SKM-1 (cell line): ENCODE data around the gene NIPSNAP3A.

Experiments used
- DNase-seq: peaks from one replicate; lab custom pipeline; 2025; ENCODE audit not compliant: unreplicated experiment; lab: John Stamatoyannopoulos, UW

Gene NIPSNAP3A

DNA sequence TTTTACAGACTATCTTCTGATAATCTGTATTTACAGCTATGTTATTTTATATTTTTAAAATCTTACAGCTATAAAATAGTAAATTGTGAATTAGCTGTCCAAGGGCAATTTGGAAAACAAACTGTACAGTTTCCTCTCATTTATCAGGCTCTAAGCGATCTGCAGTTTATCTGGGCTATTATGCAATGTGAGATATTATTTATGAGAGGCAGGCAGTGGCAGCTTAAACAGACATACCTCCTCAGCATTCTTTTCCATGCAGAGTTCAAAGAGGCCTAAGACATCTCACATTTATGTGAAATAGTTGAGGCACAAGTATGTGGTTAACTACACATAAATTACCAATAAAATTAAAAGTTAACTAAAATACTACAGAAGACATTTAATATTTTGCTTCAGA, 26.6 kb downstream of the NIPSNAP3A start:
- DNase-seq, result no peak

DNA sequence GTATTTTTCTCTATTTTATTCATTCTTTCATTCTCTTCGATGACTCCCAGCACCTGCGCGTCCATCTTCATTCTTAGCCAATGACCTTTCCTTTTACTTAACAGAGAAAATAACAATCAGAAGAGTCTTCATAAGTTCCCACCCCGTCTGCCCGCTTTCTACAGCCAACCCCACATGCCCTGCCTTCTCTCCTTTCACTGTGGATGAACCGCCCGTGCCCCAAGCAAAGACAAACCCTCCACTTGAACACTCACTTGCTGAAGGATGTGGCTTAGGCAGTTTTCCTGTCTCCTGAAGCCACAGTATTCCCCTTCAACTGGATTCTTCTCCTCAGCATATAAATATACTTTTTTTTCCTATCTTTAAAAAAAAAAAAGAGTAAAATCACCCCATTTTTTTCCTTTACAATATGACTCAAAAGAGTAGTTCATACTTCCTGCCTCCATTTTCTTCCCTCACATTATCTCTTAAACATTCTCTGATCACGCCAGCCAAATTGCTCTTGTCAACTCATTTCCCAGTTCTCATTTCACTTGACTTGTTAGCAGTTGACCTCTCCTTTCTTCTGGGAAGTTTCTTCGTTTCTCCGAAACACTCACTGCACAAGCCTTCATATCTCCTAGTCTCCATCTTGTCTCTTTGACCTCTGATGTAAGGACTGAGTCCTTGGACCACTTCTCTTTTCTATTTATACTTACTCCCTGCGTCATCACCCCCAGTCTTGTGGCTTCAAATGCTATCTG, 27.5 kb downstream of the NIPSNAP3A start:
- DNase-seq, result peak; percentile 63

DNA sequence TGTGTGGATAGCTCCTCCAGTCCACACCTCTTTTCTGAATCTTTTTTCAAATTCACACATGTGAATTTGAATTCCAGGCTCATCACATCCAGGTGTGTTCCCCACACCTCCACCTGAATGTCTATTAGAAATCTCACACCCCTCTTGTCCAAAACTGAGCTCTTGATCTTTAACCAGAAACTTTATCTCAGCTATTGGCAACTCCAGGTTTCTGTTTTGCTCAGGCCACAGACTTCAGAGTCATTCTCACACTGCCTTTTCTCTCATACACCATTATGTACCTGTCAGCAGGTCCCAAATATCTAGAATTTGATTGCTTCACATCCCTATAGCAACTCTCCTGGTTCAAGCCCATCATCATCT, 28.1 kb downstream of the NIPSNAP3A start:
- no peak for DNase-seq

DNA sequence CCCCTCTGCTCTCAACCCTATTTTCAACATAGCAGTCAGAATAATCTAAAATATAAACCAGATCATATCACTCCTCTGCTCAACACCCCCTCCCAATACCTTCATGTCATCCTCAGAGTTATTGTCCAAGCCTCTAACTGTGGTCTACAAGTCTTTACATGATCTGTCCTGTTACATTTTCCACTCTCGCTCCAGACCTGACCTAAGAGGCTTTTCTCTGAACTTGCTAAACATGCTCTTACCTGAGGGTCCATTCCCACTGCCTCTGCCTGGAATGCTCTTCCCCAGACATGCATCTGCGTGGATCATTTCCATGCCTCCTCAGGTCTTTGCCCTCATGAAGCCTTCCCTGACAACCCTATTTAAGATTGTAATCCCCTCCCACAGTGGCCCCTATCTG, 28.5 kb downstream of the NIPSNAP3A start:
- no peak for DNase-seq

DNA sequence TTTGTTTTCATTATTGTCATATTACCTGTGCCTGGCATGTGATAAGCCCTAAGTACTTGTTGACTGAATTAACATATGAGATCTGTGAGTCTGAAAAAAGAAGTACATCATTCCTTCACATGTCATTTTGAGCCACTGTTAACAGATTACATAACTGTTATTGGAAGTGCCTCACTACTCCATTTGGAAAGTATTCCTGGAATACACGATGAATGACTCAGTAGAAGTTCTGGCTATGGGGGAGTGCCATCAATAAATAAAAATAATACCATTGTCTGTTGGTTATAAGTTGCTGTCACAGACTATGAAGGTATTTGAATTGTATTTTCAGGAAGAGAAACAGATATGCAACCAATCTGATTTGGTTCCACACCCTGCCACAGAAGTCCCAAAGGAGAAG, 29.3 kb downstream of the NIPSNAP3A start:
- no peak for DNase-seq

DNA sequence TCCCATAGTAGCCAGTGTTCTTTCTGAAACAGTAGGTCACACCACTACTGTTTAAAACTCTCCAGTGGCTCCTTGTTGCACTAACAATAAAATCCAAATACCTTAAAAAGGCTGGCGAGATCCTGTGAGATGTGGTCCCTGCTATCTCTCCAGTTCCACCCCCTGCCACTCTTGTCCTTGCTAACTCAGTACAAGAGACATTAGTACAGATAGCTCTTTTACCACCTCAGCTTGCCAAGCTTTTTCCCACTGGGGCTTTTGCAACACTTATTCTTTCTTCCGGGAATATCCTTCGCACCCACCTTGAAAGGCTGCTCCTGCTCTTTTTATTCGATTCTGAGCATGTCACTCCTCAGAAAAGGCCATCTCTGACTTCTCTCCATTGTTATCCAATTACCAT, 31.3 kb downstream of the NIPSNAP3A start:
- no peak for DNase-seq

DNA sequence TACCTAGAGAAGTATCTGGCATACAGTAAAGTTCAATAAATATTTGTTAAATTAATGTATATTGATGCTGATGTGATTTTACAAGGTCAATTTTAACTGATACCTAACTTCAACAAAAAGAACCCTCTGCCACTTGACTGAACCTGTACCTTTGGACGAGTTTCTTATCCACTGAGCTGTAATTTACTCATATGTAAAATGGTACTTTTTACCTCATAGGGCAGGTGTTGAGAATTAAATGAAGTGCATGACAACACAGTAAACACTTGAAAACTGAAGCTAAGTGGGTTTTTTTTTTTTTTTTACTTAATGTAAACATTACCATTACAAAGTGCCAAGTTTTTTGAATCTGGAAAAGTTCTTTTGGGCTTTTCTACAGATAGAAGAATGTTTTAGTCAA, 31.9 kb downstream of the NIPSNAP3A start:
- no peak for DNase-seq

DNA sequence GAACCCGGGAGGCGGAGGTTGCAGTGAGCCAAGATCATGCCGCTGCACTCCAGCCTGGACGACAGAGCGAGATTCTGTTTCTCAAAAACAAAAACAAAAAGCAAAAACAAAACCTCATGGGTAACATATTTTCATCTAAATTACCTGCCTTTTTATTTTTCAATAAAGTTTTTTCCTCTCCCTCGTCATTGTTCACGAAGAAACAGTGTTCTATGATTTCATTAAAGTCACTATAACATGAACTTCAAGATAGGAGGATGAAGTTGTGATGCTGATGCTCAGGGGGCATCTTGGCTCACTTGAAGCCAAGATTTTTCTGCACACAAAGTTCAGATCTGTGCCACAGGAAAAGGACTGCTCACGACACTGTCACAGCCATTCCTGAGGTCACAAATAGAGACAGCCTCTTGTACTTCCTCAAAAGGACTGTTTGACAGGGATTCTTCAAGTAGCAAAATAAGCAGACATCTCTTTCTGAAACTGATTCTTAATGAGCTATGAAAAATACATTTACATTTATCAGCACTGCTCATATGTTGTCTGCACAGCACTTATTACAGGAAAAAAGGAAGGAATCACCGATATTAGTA, 32.6 kb downstream of the NIPSNAP3A start:
- no peak for DNase-seq

DNA sequence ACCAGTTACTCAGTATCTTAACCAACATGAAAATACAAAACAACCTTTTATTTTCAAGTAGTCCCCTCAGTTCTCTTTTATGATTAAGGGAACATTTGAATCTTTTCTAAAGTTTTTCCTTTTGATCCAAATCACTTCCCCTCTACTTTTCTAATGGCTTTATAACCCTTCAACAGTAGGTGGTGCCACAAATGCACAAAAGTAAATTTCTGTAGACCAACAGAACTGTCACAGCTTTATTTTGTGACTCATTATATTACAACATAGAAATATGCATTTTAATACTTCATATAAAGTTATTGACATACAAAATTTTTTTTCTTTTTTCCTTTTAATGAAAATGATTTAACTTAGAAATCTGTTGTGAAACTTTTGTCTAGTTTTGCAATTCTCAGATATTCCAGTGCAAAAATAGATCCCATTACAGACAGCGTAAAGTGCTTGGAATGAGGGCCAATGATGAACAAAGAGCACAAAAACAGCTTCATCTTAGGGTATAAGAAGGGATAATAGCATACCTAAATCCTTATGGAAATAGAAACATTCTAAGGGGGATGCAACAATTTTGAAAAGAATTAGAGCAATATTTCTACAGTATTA, 33.4 kb downstream of the NIPSNAP3A start:
- DNase-seq, result no peak

DNA sequence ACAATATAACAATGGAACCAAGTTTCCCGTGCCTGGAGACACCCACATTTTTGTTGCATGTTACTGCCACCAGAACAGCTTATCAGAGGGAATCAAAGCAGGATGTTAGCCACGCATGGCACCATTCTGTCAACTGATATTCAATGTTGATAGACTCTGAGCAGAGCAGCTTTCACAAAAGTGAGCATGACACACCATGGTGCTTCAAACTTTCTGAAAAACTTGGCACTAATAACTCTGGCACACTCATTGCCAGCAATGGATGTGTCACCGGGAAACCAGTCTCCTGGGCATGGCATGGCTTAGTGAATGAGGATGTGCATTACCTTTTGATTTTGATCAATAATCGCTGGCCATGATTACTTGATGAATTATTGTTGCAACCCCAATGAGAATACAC, 36.1 kb downstream of the NIPSNAP3A start:
- DNase-seq, result no peak

DNA sequence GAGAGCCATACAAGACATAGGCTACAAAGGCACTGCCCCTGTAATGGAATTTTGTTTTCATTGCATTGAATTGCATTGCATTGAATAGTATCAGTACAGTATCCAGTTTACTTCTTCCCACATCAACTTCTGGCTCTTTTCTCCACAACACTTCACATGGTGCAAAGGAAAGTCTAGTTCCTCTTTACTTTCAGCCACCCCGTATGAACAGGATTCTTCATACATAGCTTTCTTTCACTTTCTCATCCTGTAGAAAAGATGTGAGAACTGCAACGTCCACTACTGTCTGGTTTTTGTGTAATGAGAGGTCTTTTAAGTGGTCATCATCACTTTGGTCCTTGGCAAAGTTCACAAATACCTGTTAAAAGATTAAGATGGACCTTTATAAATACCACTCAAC, 36.6 kb downstream of the NIPSNAP3A start:
- no peak for DNase-seq

DNA sequence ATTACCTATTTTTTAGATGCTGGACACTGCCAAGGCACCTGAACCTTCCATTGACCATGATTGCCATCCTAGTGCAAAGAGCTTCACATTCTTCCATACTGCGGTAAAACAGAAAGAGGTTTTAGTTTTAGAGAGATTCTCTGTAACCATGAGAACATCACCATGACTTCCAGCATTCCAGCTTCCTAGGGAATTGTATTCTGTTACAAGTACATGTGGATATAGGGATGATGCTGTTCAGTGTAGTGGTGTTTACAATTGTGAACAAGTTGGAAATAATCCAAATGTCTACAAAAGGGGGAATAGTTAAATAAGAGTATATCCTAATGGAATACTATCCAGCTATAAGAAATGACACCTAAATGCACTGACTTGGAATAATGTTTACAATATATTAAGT, 38.8 kb downstream of the NIPSNAP3A start:
- no peak for DNase-seq

DNA sequence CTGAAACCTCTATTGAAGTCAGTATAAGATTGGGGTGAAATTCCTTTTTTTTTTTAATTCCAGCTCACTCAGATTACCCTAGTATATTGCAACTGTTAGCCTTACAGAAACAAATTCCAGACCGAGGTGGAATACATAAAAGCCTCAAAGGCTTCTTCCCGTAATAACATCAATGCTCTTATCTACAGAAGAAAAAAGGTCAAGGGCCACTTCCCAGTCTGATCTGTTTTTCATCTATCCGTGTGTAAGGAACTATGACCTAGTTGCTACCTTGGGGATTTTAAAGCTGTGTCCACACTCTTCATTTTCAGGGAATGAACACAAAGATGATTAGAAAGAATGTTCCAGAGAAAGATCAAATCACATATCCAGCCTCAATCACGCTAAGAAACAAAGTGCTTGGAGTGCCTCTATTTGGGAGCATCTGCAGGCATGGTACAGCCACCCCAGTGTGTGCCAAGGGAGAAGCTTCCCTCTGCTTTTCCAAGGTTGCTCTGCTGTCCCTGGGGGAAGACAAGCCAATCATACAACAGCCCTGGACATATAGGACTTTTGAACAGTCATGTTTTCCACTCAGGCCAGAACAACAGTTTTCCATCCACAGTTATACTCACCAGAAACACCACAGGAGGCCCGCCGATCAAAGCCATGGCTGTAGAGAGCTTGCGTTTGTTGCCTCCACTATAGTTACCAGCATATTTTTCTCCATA, 40.0 kb downstream of the NIPSNAP3A start:
- DNase-seq, result no peak

DNA sequence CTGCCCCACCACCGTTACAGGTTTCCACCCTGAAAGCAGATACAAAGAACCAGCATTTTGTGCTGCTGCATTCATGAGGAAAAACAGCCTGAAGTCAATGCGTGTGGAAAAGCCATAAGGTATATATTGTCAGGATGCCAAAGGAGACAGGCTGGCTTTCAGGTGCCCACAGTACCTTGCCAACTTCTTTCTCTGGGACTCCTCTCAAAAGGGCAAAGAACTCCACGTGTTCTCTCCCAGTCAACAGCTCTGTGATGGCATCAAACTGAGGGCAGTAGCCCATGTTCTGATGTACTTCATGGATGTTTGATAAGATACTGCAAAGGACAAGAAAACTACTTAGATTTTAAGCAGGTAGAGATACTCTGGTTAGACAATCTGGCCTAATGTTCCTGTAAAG, 40.8 kb downstream of the NIPSNAP3A start:
- DNase-seq, result no peak

DNA sequence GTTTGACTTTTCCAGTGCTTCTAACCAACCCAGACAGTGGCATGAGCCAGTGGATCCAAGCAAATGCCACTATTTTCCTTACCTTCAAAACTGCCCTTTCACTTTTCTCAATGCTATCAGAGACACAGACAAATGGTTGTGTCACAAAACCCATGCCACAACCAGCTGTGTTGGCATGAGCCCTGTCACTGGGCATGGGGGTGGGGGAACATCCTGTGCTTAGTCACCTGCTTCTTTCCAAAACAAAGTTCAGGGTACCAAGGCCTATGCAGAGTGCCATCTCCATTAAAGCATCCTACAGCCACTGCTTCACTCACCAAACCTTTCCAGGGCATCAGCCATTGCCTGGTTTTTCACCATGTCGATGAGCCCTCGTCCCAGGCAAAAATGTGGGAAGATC, 46.6 kb downstream of the NIPSNAP3A start:
- no peak for DNase-seq

DNA sequence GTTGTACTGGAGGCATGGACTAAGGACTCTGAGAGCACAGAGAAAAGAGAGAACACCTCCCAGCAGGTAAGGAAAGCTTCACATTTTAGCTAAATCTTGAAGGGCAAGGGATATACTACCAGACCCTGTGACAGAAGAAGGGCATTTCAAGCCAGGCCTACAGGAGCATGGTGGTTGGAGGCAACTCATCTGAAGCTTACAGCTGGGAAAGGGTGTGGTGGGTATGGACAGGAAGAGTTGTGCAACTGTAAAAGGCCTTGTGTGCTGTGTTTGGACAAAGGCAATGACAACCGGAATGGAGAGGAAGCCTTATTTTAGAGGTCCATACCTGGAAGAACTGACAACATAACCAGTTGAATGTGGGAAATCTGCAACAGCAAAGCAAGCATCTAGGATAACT, 47.6 kb downstream of the NIPSNAP3A start:
- no peak for DNase-seq

DNA sequence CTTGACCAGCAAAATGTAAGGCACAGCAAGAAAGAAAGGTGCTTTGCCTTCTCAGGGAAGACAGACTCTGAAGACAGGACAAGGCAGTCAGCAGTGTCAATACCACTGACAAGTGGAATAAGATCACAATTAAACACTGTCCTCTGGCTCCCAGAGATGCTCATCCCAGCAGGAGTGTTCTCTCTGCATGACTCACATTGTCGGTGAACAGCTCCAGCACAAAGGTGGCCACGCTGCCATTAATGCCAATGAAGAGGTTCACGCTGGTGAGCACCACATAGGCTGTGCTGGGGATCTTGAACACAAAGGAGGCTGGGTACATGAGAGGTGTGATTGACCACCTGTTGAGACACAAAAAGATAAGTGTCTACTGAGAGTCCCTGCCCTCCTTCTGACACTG, 48.4 kb downstream of the NIPSNAP3A start:
- no peak for DNase-seq

DNA sequence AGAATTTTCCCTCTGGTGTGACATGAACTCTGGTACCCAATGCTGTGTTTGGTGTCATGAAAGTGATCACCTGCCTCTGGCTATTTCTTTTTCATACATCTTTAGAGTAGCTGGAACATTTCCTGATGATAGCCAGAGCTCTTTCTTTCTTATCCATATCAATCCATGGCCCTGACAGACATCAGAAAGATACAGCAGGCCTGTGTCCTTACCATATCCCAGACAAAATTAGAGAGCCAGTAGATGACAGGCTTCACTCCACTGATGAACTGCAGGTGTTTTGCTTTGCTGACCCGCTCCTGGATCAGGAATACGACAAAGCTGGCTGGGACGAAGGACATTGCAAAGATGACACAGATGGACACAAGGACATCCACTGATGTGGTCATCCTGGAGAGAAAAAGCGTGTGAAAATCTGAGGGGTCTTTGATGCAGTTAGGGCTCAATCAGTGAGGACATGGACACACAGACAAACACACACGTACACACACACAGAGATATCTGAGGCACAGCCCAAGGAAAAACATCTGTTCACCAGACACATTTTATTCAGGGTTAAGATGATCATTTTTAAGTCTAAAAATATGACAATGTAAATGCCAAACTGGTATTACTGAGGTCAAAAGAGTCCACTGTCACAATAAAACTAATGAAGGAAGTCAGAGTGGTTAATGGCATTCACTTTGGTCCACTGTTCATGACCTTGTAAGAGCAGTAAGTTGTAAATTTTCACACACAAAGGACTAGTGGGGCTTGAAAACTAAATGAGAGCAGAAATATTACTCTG, 50.9 kb downstream of the NIPSNAP3A start:
- DNase-seq, result no peak

DNA sequence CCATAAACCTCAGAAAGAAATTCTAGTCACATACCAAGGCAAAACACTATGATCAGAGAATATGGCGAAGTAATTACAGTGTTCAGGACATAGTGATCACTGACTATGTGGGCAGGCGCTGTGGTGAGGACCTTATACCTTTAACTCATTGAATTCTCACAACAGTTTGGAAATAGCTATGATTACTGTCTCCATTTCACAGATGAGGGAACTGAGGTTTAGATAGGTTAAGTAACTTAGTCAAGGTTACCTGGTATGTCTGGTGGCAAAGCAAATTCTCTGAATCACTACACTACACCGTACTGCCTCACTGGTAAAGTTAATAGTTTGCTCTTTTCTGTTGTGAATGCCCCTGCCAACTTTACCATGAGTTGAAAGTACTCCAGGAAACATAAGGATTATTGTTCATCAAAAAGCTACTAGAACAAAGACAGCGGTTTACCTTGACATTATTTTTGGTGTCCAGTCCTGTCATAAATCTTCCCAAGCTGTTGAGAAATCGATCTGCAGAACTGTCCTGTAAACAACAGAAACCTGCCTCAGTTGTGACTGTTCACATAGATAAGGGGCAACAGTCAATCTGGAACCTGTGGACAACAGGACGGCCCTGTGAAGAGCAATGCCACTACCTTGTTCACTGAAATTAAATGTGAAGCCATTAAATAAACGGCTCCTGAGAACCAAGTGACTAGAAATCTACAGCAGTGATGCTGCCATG, 52.7 kb downstream of the NIPSNAP3A start:
- DNase-seq, result no peak

DNA sequence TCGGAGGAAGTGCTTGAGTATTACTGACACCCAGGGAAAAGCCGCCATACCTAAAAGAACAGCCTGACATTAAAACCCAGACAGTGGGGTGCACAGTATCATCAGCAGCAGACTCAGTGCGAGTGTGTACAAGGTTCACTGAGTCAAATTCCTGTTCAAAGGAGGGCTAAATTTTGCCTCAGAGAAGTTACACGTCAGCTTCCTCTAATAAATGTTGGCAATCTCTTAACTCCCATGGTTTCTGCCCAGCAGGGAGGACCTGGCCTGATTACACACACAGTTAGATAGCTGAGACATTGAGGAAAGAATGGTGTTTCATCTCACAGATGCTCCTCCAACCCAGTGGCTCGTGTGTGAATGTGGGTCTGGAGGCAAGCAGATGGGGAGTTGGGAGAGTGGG, 54.6 kb downstream of the NIPSNAP3A start:
- no peak for DNase-seq

DNA sequence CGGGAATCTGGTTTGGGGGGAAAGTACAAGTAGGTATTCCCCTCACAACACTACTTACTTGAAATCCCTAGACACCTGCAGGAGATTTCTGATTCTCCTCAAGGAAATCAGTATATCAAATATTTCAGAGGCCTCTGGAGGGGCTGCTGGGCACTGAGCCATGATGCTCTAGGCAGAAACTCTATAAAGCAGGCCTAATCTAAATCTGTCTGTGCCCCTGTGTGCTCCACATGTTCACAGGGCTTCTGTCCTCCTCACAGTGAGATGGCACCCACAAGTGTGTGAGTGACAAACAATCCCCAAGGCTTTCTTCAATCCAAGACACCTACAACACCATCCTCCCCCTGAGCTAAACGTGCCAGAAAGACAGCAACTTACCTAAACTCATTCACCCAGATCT, 55.4 kb downstream of the NIPSNAP3A start:
- no peak for DNase-seq
